Osteoblast (primary cell): Measurements from ENCODE around the gene ZNF813. TPM values are rescaled to one million over a fixed set of nuclear protein-coding genes. Genes with fewer than 3 reads are reported as not detected.
A peak's percentile ranks its signal among the peaks of the same experiment; 100 is the strongest.

ENCODE experiments used
- DNase-seq: peaks from one replicate; pipeline ENCODE4 v3.0.0; 2011; ENCODE audit warnings: low spot score, mixed read lengths; ENCODE audit not compliant: insufficient read length; ENCODE audit errors: missing footprints
- H2AFZ ChIP-seq: 2 replicates; pipeline ENCODE4 v1.6.0; 2011; ENCODE audit warnings: mild to moderate bottlenecking, low read length
- H3K27ac ChIP-seq: 2 replicates; pipeline ENCODE4 v1.5.1; 2011; ENCODE audit warnings: mild to moderate bottlenecking, low read depth, low read length, moderate library complexity
- H3K27me3 ChIP-seq: 2 replicates; pipeline ENCODE4 v1.6.0; 2012; ENCODE audit warnings: mild to moderate bottlenecking, control low read depth, inconsistent platforms, low read length, moderate library complexity; ENCODE audit not compliant: insufficient read depth
- H3K36me3 ChIP-seq: 2 replicates; pipeline ENCODE4 v1.5.1; 2011; ENCODE audit warnings: mild to moderate bottlenecking, low read length, control low read depth, moderate library complexity; ENCODE audit not compliant: insufficient read depth
- H3K4me1 ChIP-seq: 2 replicates; pipeline ENCODE4 v1.5.1; 2011; ENCODE audit warnings: mild to moderate bottlenecking, low read length, control low read depth, moderate library complexity; ENCODE audit not compliant: insufficient read depth
- H3K4me2 ChIP-seq: 2 replicates; pipeline ENCODE4 v1.6.0; 2011; ENCODE audit warnings: mild to moderate bottlenecking, low read length; ENCODE audit not compliant: insufficient read depth
- H3K4me3 ChIP-seq: fragments of 200-600 bp; sonication (generic); 3 replicates; pipeline ENCODE4 v1.5.1; 2012; ENCODE audit warnings: mild to moderate bottlenecking, low read length, inconsistent platforms; ENCODE audit not compliant: insufficient read depth
- H3K79me2 ChIP-seq: 2 replicates; pipeline ENCODE4 v1.6.0; 2012; ENCODE audit warnings: mild to moderate bottlenecking, low read length, control low read depth, inconsistent platforms; ENCODE audit not compliant: insufficient read depth
- H3K9me3 ChIP-seq: 2 replicates; pipeline ENCODE4 v1.5.1; 2011; ENCODE audit warnings: low read depth, low read length, control low read depth
- H4K20me1 ChIP-seq: 2 replicates; pipeline ENCODE4 v1.6.0; 2012; ENCODE audit warnings: mild to moderate bottlenecking, low read length, control low read depth; ENCODE audit not compliant: insufficient read depth
- total RNA-seq: library from RNA; depleted of rRNA; stranded (reverse); fragments of >200 nt; gene quantifications from 2 replicates; pipeline ENCODE4 v1.2.3, GENCODE V29; 2012
- TF ChIP-seq, protein P1 (sequence below): IDR thresholded peaks from 2 replicates; pipeline ENCODE4 v1.5.1; 2011; ENCODE audit warnings: mild to moderate bottlenecking, low read depth, low read length, moderate library complexity; ENCODE audit errors: extremely low read depth

Gene ZNF813
- total RNA-seq, 1 donor = 3.6 TPM

DNA sequence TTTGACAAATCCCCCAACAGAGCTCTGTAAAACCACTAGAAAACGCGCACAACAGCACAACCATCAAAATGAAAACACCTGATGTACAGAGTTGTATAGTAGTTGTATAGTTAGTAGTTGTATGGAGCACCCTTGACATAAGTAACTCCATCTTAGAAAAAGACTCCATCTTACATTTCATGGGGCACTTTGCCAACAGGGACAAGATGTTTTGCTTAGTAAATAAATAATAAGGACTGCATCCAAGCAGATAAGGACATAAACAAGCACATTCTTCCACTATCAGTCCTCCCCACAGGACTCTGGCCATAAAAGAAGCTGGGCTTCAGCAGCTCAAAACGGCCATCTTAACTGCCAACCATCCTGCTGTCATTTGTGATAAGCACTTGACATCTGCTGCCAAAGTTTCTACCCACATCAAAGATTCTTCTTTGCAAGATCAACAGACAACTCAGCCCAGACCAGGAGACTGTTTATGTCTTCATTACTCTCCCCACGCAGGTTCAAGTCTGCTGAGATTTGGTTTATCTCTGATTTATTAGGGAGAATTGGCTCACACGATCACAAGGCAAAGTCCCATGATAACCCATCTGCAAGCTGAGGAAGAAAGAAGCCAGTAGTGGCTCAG lies 49.7 kb downstream of the ZNF813 start:
- TF ChIP-seq, protein P1, sequence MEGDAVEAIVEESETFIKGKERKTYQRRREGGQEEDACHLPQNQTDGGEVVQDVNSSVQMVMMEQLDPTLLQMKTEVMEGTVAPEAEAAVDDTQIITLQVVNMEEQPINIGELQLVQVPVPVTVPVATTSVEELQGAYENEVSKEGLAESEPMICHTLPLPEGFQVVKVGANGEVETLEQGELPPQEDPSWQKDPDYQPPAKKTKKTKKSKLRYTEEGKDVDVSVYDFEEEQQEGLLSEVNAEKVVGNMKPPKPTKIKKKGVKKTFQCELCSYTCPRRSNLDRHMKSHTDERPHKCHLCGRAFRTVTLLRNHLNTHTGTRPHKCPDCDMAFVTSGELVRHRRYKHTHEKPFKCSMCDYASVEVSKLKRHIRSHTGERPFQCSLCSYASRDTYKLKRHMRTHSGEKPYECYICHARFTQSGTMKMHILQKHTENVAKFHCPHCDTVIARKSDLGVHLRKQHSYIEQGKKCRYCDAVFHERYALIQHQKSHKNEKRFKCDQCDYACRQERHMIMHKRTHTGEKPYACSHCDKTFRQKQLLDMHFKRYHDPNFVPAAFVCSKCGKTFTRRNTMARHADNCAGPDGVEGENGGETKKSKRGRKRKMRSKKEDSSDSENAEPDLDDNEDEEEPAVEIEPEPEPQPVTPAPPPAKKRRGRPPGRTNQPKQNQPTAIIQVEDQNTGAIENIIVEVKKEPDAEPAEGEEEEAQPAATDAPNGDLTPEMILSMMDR = no peak
- H2AFZ ChIP-seq = peak overlapping the region; percentile 41
- H3K4me3 ChIP-seq = no peak overlapping the region
- H3K27me3 ChIP-seq = no peaks in the 10 kb centered on the region
- H3K9me3 ChIP-seq = no peaks in the 10 kb centered on the region
- H3K79me2 ChIP-seq = peaks cover 7% of the 10 kb centered on the region
- H3K4me2 ChIP-seq = no peak overlapping the region
- H3K27ac ChIP-seq = no peak overlapping the region
- no peaks in the 10 kb centered on the region for H3K36me3 ChIP-seq
- H3K4me1 ChIP-seq = peaks cover 12% of the 10 kb centered on the region
- DNase-seq = no peak
- no peaks in the 10 kb centered on the region for H4K20me1 ChIP-seq

DNA sequence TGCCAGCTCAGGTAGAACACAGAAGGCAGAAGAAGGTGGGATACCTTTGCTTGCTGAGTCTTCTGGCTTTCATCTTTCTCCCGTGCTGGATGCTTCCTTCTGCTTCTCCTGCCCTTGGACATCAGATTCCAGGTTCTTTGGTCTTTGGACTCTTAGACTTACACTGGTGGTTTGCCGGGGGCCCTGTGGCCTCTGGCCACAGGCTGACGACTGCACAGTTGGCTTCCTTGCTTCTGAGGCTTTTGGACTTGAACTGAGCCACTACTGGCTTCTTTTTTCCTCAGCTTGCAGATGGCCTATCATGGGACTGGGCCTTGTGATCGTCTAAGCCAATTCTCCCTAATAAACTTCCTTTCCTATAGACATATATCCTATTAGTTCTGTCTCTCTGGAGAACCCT lies 50.6 kb downstream of the ZNF813 start:
- peaks cover 7% of the 10 kb centered on the region for H3K79me2 ChIP-seq
- DNase-seq = no peak
- no peaks in the 10 kb centered on the region for H3K36me3 ChIP-seq
- no peaks in the 10 kb centered on the region for H3K9me3 ChIP-seq
- no peaks in the 10 kb centered on the region for H3K27me3 ChIP-seq
- H3K4me2 ChIP-seq = no peak overlapping the region
- H3K4me3 ChIP-seq = no peak overlapping the region
- H4K20me1 ChIP-seq = no peaks in the 10 kb centered on the region
- H2AFZ ChIP-seq = no peak overlapping the region
- no peak overlapping the region for H3K27ac ChIP-seq
- TF ChIP-seq, protein P1 = no peak
- peaks cover 12% of the 10 kb centered on the region for H3K4me1 ChIP-seq

DNA sequence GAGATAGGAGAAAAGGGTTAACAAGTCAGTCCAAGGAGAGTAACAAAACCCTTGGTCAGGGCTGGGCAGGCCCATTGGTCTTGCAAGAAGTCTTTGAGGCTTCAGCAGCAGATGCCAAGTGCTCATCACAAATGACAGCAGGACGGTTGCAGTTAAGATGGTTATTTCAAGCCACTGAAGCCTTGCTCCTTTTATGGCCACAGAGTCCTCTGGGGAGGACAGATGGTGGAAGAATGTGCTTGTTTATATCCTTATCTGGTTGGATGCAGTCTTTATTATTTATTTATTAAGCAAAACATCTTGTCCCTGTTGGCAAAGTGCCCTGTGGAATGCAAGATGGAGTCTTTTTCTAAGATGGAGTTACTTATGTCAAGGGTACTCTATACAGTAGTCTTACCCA lies 51.2 kb downstream of the ZNF813 start:
- DNase-seq = no peak
- Histone ChIP-seq H3K4me1 (peaks cover 12% of the 10 kb centered on the region), H3K4me2 (no peak overlapping the region), H2AFZ (no peak overlapping the region), H3K79me2 (peaks cover 7% of the 10 kb centered on the region), H3K4me3 (no peak overlapping the region), H3K27ac (no peak overlapping the region), H3K27me3 (no peaks in the 10 kb centered on the region), H3K36me3 (no peaks in the 10 kb centered on the region), H4K20me1 (no peaks in the 10 kb centered on the region), H3K9me3 (no peaks in the 10 kb centered on the region)
- TF ChIP-seq, protein P1 = no peak

DNA sequence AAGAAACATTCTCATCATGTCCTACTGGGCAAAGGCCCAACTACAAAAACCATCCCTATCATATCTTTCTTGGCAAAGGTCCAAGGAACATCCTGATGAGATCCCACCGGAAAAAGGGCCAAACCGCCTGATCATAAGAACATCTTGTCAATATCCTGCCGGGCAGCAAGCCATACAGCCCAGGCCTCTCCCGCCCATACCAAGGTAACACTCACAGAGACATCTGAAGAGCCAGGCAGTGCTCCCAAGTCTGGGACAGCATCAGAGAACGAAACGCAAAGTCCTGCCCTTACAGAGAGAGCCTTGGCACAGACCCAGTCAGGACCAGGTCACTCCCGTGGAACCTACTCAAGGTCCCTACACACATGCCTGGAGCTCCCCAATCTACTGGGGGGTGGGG lies 51.9 kb downstream of the ZNF813 start:
- TF ChIP-seq, protein P1 = no peak
- peaks cover 7% of the 10 kb centered on the region for H3K79me2 ChIP-seq
- H4K20me1 ChIP-seq = no peaks in the 10 kb centered on the region
- no peak for DNase-seq
- no peak overlapping the region for H2AFZ ChIP-seq
- peaks cover 12% of the 10 kb centered on the region for H3K4me1 ChIP-seq
- no peak overlapping the region for H3K27ac ChIP-seq
- H3K4me2 ChIP-seq = no peak overlapping the region
- H3K27me3 ChIP-seq = no peaks in the 10 kb centered on the region
- no peaks in the 10 kb centered on the region for H3K9me3 ChIP-seq
- H3K36me3 ChIP-seq = no peaks in the 10 kb centered on the region
- no peak overlapping the region for H3K4me3 ChIP-seq
